AG20443 (cell line): ENCODE measurements around the gene SSC5D.
A peak's percentile ranks its signal among the peaks of the same experiment; 100 is the strongest.

Experiments
- DNase-seq: peaks from one replicate; pipeline ENCODE4 v3.0.0; 2012; ENCODE audit warnings: low spot score, mixed read lengths

Gene SSC5D

GRCh38 chr19:55554741-55555152 lies 66.5 kb downstream of the SSC5D start:
- DNase-seq, result no peak

GRCh38 chr19:55559684-55560083 lies 71.4 kb downstream of the SSC5D start:
- DNase-seq, result no peak

GRCh38 chr19:55563261-55563690 lies 75.0 kb downstream of the SSC5D start:
- DNase-seq, result peak; percentile 73

- DNase-seq, result no peak
Measured at GRCh38 chr19:55566823-55567222, 78.6 kb downstream of the SSC5D start.

- DNase-seq, result no peak
Measured at GRCh38 chr19:55567708-55568328, 79.6 kb downstream of the SSC5D start.
